ENCODE data around the gene ESYT2.
"Not testable (repeated sequence)": the region's sequence is repeated elsewhere in the genome, so short reads cannot be mapped to it uniquely, and the experiment has no call there.

Gene ESYT2

GRCh38 chr7:158725506-158725800 lies 103.9 kb downstream of the ESYT2 start:
- no peak for DNase-seq (ENCODE audit: low read depth in 2 of 2)

GRCh38 chr7:158724658-158725505 lies 104.4 kb downstream of the ESYT2 start:
- no peak for DNase-seq (ENCODE audit: low read depth in 2 of 2)

GRCh38 chr7:158723714-158724385 lies 105.5 kb downstream of the ESYT2 start:
- DNase-seq (ENCODE audit: low read depth in 2 of 2), result no peak

GRCh38 chr7:158723266-158723665 lies 106.0 kb downstream of the ESYT2 start:
- no peak for DNase-seq (ENCODE audit: low read depth in 2 of 2)

- DNase-seq (ENCODE audit: low read depth in 2 of 2), result no peak
These were observed 106.6 kb downstream of the ESYT2 start for GRCh38 chr7:158722574-158723237.

- no peak for DNase-seq (ENCODE audit: low read depth in 2 of 2)
These were observed 109.2 kb downstream of the ESYT2 start for GRCh38 chr7:158720112-158720511.

- DNase-seq (ENCODE audit: low read depth in 2 of 2), result no peak
These were observed 112.5 kb downstream of the ESYT2 start for GRCh38 chr7:158716802-158717201.

- no peak for DNase-seq (ENCODE audit: low read depth in 2 of 2)
These were observed 118.6 kb downstream of the ESYT2 start for GRCh38 chr7:158710651-158711102.

- no peak for DNase-seq (ENCODE audit: low read depth in 2 of 2)
These were observed 121.7 kb downstream of the ESYT2 start for GRCh38 chr7:158707610-158708009.

- DNase-seq (ENCODE audit: low read depth in 2 of 2), result no peak
These were observed 122.4 kb downstream of the ESYT2 start for GRCh38 chr7:158706710-158707590.

- no peak for DNase-seq (ENCODE audit: low read depth in 2 of 2)
These were observed 123.0 kb downstream of the ESYT2 start for GRCh38 chr7:158706273-158706704.

GRCh38 chr7:158705234-158705850 lies 124.0 kb downstream of the ESYT2 start:
- no peak for DNase-seq (ENCODE audit: low read depth in 2 of 2)

- peak; percentile 96 to 97 for DNase-seq (ENCODE audit: low read depth in 2 of 2)
These were observed 124.6 kb downstream of the ESYT2 start, which contains the start of gene NCAPG2 for GRCh38 chr7:158704524-158705233. Gene NCAPG2, minus strand, starts transcription at chr7:158704804. Its CDS starts 2,905 bp downstream, at chr7:158701899.

- DNase-seq (ENCODE audit: low read depth in 2 of 2), result not testable (repeated sequence)
These were observed 125.4 kb downstream of the ESYT2 start for GRCh38 chr7:158703679-158704523.

GRCh38 chr7:158702944-158703343 lies 126.4 kb downstream of the ESYT2 start:
- DNase-seq (ENCODE audit: low read depth in 2 of 2), result no peak

GRCh38 chr7:158702196-158702595 lies 127.1 kb downstream of the ESYT2 start:
- no peak for DNase-seq (ENCODE audit: low read depth in 2 of 2)

GRCh38 chr7:158700008-158700407 lies 129.3 kb downstream of the ESYT2 start:
- DNase-seq (ENCODE audit: low read depth in 2 of 2), result no peak

- DNase-seq (ENCODE audit: low read depth in 2 of 2), result no peak
These were observed 130.0 kb downstream of the ESYT2 start for GRCh38 chr7:158699341-158699740.

GRCh38 chr7:158698657-158699195 lies 130.6 kb downstream of the ESYT2 start:
- DNase-seq (ENCODE audit: low read depth in 2 of 2), result no peak
